NCI-H2081 (cell line): ENCODE measurements around the gene FAM118B.
A peak's percentile ranks its signal among the peaks of the same experiment; 100 is the strongest.

Source experiments
- DNase-seq, 2 experiments: peaks; one replicate each; lab custom pipeline; 2025; lab: John Stamatoyannopoulos, UW

Gene FAM118B

DNA sequence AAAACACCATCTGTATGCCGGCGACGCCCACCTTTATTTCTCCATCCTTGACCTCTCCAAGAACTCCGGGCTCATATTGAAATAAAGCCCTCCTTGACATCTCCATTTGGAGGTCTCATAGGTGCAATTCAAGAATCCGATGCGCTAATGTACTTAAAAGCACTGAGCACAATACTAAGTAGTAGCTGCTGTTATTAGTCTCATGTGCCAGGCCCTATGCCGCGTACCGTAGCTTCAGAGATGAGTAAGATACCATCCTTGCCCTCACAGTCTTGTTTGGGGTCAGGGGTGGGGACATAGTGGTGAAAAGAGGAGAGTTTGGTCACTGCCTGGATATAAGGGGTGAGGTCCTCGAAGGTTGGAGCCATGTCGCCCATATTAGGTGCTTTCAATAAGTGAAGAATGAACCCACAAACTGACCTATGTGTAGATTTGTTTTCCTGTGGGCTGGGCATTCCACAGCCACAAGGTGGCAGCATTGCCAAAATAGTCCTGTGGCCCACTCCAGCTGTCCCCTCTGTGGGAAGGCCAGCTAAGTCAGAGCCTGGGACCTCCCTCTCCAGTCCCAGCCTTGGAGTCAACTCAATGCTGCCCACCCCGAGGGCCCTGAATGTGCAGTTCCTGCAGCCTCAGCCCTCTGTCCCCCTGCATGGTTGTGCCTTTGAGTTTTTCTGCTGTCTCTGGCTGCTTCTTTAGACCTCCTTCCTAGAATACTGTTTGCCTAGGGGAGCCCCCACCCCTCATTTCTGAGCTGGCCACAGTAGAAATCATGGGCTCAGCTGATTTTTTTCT lies 98.8 kb downstream of the FAM118B start:
- peak; percentile 74 to 75 for DNase-seq

DNA sequence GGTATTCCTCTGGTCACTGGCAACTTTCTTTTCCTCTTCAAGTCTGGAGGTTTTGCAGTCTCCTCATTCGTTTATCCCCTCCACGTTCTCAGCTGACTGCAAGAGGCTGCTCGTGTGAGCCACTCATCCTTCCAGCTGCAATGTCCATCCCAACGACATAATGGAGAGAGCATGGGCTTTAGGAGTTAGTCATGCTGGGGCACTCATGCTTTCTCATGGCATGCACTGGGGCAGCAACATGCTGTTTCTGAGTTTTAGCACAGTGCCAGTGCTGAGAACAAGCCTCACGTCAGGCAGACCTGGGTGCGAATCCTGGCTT lies 99.4 kb downstream of the FAM118B start:
- DNase-seq = no peak

DNA sequence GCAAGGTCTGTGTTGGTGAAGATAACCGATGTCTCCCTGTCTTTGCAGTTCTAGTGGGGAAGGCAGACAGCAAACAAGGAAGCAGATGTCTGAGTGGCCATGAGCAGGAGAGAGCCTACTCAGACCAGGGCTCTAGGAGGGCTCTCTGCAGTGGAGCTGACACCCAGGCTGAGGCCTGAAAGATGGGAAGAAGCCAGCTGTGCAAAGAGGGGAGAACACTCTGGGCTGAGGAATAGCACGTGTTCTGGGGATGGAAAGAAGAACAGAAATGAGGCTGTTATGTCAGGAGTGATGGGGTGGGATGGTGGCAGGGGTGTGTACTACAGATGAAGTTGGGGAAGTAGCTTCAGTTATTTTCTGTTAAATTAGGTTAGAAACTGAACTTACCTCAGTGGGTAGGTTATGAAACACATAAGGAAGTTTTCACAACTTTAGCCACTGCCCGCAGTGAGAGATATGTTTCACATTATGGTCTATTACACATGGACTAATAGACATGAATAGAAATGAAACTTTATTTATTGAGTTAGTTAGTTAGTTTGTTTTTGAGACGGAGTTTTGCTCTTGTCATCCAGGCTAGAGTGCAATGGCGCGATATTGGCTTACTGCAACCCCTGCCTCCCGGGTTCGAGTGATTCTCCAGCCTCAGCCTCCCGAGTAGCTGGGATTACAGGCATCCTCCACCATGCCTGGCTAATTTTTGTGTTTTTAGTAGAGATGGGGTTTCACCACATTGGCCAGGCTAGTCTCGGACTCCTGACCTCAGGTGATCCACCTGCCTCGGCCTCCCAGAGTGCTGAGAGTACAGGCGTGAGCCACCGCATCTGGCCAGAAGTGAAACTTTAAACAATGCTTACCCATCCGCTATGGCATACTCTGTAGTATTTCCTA lies 100.1 kb downstream of the FAM118B start:
- DNase-seq = no peak
